ENCODE data around the gene CDK17. TPM values are rescaled to one million over a fixed set of nuclear protein-coding genes. Genes with fewer than 3 reads are reported as not detected.
"Not testable (repeated sequence)": the region's sequence is repeated elsewhere in the genome, so short reads cannot be mapped to it uniquely, and the experiment has no call there.

Gene CDK17
- total RNA-seq, 2 experiments from 2014 or later, result 38.7 to 43.5 TPM

DNA sequence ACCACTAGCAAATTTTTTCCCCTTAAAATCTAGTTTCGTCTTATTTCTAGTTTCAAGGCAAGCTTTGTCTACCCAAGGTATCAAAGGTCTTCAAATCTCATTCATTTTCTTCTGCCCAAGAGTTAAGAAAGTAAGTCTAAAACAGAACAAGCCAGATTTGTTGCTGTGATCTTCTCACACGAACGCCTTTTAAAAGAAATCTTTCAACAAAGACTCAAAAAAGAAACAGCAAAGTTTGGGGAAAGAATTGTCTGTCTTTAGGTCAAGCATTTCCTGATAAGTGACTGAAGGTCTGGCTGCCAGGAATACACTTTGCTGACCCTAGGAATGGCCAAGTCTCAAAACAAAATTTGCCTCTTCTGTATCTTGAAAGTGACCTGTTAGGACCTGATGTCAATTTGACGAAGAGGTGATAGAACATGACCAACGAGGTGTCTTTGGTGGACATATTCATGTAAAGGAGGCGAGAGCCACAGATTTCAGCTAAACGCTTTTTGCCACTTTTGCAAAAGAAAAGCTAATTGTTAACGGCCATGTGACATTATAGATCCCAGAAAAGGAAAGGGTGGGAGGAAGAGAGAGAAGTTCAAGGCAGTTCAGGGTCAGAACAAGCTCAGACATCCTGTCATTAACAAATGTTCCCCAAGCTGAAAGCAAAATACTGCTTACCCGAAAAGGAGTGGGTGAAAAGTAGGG, 1.7 kb downstream of the CDK17 start:
- H3K4me1 Mint-ChIP-seq, result peaks cover 44% of the 10 kb centered on the region
- POLR2A ChIA-PET, result interaction anchor here (0.7 to 1.0 kb wide), 4 partner anchors 9 to 158 kb away, joined by 3 to 4 read pairs (median 3); no protein-coding TSS in a partner anchor
- H3K36me3 Mint-ChIP-seq (ENCODE audit: low read depth), result peaks cover 3% of the 10 kb centered on the region
- CTCF ChIA-PET, result interaction anchor here (0.6 to 4.4 kb wide), 17 partner anchors 9 to 1077 kb away, joined by 3 to 25 read pairs (median 4); partner anchors contain the start of gene CFAP54
- no peaks in the 10 kb centered on the region for H3K9me3 Mint-ChIP-seq
- H3K27me3 Mint-ChIP-seq, result no peaks in the 10 kb centered on the region
- peak overlapping the region; percentile 88 for H3K4me3 Mint-ChIP-seq
- DNase-seq, result no peak
- peak overlapping the region; percentile 96 for H3K27ac Mint-ChIP-seq

DNA sequence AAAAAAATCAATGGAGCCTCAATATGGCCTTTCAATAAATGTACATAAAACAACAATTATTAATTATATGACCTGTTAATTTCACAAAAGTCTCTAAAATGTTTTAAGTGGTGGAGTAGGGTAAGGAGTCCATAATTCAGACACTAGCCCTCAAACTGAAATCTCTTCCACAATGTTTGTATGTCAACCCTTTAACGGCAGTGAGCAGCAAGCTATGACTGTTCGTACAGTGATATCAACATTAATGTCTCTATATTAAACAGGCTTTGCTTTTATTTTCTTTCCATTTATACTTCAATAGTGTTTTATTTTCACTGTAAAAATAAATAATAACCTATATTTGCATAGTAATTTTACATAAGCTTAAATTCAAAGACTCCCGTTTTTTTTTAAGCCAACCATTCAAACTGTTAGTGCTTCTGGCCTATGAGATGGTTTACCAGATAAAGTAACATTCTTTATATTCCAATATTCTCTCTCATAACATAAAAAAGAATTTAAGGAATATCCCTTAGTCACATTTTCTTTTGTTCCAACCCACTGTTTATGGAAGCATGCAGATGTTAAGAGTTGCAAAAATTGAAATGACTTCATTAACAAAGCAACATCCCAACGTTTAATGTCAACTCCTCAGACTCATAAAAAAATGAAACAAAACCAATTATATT, 2.3 kb downstream of the CDK17 start:
- ChIA-PET CTCF (interaction anchor here (0.6 to 4.4 kb wide), 8 partner anchors 8 to 1076 kb away, joined by 3 to 25 read pairs (median 4); partner anchors contain the start of gene CFAP54), POLR2A (no interaction called here)
- Mint-ChIP-seq H3K27me3 (no peaks in the 10 kb centered on the region), H3K4me1 (peaks cover 43% of the 10 kb centered on the region), H3K27ac (peak overlapping the region; percentile 96), H3K36me3 (ENCODE audit: low read depth) (peaks cover 3% of the 10 kb centered on the region), H3K4me3 (peak overlapping the region; percentile 88), H3K9me3 (no peaks in the 10 kb centered on the region)
- no peak for DNase-seq

GRCh38 chr12:96396914-96397313, 3.3 kb downstream of the CDK17 start:
- Mint-ChIP-seq H3K9me3 (no peaks in the 10 kb centered on the region), H3K36me3 (ENCODE audit: low read depth) (peaks cover 6% of the 10 kb centered on the region), H3K4me1 (peaks cover 43% of the 10 kb centered on the region), H3K27ac (no peak overlapping the region), H3K27me3 (no peaks in the 10 kb centered on the region), H3K4me3 (peak overlapping the region; percentile 88)
- POLR2A ChIA-PET, result no interaction called here
- DNase-seq, result no peak
- CTCF ChIA-PET, result interaction anchor here (0.6 to 1.2 kb wide), 3 partner anchors 49 to 1783 kb away, joined by 3 to 6 read pairs (median 4); no protein-coding TSS in a partner anchor

DNA sequence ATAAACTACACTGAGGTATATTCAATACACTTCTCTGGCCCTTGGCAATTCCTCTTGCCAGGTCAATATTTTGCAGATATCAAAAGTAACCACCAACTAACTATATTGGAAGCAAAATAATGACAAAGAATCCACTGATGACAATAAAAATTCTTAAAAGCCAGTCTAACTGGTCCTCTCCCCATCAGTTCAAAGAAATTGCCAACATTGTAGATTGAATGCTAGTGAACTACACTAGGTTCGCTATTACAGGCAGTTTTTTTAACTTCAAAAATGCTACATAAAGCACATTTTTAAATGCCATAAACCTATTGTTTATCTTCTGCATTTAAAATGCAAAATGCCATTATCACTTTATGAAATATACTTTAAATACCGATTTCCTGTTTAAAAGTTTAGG, 4.0 kb downstream of the CDK17 start:
- no peak overlapping the region for H3K27ac Mint-ChIP-seq
- POLR2A ChIA-PET, result no interaction called here
- peaks cover 40% of the 10 kb centered on the region for H3K4me1 Mint-ChIP-seq
- CTCF ChIA-PET, result interaction anchor here (1.2 kb wide), 1 partner anchor 49 kb away, joined by 6 read pairs; no protein-coding TSS in a partner anchor
- no peak for DNase-seq
- H3K36me3 Mint-ChIP-seq (ENCODE audit: low read depth), result peaks cover 10% of the 10 kb centered on the region
- no peaks in the 10 kb centered on the region for H3K27me3 Mint-ChIP-seq
- no peak overlapping the region for H3K4me3 Mint-ChIP-seq
- H3K9me3 Mint-ChIP-seq, result no peaks in the 10 kb centered on the region

GRCh38 chr12:96395236-96395635, 5.0 kb downstream of the CDK17 start:
- CTCF ChIA-PET, result interaction anchor here (1.0 kb wide), 1 partner anchor 119 kb away, joined by 3 read pairs; no protein-coding TSS in a partner anchor
- Mint-ChIP-seq H3K27me3 (no peaks in the 10 kb centered on the region), H3K4me1 (peaks cover 41% of the 10 kb centered on the region), H3K4me3 (no peak overlapping the region), H3K36me3 (ENCODE audit: low read depth) (peaks cover 12% of the 10 kb centered on the region), H3K9me3 (no peaks in the 10 kb centered on the region), H3K27ac (no peak overlapping the region)
- POLR2A ChIA-PET, result interaction anchor here (0.6 kb wide), 1 partner anchor 65 kb away, joined by 4 read pairs; no protein-coding TSS in a partner anchor
- DNase-seq, result no peak

GRCh38 chr12:96393229-96393628, 7.0 kb downstream of the CDK17 start:
- not testable (repeated sequence) for H3K4me3 Mint-ChIP-seq, H3K9me3 Mint-ChIP-seq, H3K27ac Mint-ChIP-seq, H3K27me3 Mint-ChIP-seq, DNase-seq
- POLR2A ChIA-PET, result interaction anchor here (0.6 kb wide), 1 partner anchor 31 kb away, joined by 3 read pairs; no protein-coding TSS in a partner anchor
- CTCF ChIA-PET, result interaction anchor here (0.6 to 1.5 kb wide), 3 partner anchors 9 to 178 kb away, joined by 3 to 6 read pairs (median 4); no protein-coding TSS in a partner anchor
- peaks cover 48% of the 10 kb centered on the region for H3K4me1 Mint-ChIP-seq
- H3K36me3 Mint-ChIP-seq (ENCODE audit: low read depth), result peaks cover 20% of the 10 kb centered on the region

DNA sequence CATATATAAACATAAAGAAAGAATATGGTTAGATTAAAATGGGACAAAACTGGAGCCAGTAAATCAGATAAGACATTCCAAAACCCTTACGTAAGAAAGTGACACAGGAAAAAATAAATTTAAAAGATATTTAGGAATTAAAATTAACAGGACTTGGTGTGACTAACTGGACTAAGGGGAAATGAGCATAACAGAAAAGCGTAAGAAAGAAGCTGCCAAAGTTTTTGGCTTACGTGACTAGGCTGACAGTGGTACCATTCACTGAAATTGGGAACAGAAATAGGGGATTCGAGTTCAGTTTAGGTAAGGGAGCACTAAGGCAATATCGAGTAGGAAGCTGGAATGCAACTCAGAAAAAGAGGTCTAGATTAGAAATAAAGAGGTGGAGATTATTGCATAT, 7.8 kb downstream of the CDK17 start:
- Mint-ChIP-seq H3K4me1 (peaks cover 45% of the 10 kb centered on the region), H3K27ac (no peak overlapping the region)
- POLR2A ChIA-PET, result no interaction called here

DNA sequence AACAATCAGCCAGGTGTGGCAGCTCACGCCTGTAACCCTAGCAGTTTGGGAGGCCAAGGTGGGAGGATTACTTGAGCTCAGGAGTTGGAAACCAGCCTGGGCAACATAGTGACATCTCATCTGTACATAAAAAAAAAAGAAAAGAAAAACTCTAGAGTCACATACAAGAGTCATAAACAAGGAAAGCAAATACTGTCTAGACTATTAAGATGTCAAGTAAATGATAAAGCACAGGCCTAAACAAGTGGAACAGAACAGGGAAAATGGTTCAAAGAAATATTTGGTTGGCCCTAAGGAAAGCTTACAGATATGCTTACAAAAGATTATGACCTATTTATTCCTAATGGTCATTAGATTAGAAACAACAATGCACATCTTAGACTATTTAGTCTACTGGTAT, 12.3 kb downstream of the CDK17 start:
- ChIA-PET CTCF (interaction anchor here (4.4 kb wide), 1 partner anchor 12 kb away, joined by 25 read pairs; the partner anchor contains the start of gene CDK17), POLR2A (no interaction called here)
- Mint-ChIP-seq H3K36me3 (ENCODE audit: low read depth) (peaks cover 40% of the 10 kb centered on the region), H3K4me3 (no peak overlapping the region), H3K9me3 (peaks cover 6% of the 10 kb centered on the region), H3K27me3 (no peaks in the 10 kb centered on the region), H3K4me1 (peaks cover 49% of the 10 kb centered on the region), H3K27ac (no peak overlapping the region)
- DNase-seq, result no peak

More for the DNA sequence above, 7.8 kb downstream of the CDK17 start:
- no peak for DNase-seq
- Mint-ChIP-seq H3K27me3 (no peaks in the 10 kb centered on the region), H3K4me3 (no peak overlapping the region), H3K9me3 (peaks cover 2% of the 10 kb centered on the region), H3K36me3 (ENCODE audit: low read depth) (peaks cover 21% of the 10 kb centered on the region)
- CTCF ChIA-PET, result no interaction called here

DNA sequence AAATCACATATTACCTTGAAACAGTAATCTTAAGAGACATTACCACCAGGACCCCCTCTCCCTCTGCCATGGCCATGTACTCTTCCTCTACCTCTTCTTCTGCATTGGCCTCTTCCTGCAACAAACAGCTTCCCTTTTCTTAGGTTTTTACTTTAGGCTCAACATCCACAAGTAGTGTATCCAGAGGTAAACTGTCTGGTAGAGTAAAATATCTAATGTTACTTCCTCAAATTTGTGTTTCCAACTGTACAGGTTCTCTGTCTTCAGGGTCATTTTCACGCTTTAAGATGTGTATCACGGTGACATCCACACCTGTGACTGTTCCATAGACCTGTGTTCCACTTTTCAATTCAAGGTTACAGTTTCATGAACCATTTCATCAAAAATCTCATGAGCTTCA, 13.4 kb downstream of the CDK17 start:
- DNase-seq, result no peak
- Mint-ChIP-seq H3K27me3 (no peaks in the 10 kb centered on the region), H3K36me3 (ENCODE audit: low read depth) (peaks cover 46% of the 10 kb centered on the region), H3K4me1 (peaks cover 55% of the 10 kb centered on the region), H3K9me3 (peaks cover 12% of the 10 kb centered on the region), H3K4me3 (no peak overlapping the region), H3K27ac (no peak overlapping the region)
- POLR2A ChIA-PET, result no interaction called here
- CTCF ChIA-PET, result interaction anchor here (1.5 kb wide), 1 partner anchor 14 kb away, joined by 3 read pairs; no protein-coding TSS in a partner anchor

GRCh38 chr12:96383991-96384390, 16.2 kb downstream of the CDK17 start:
- H3K36me3 Mint-ChIP-seq (ENCODE audit: low read depth), result peaks cover 51% of the 10 kb centered on the region
- no peak for DNase-seq
- H3K27ac Mint-ChIP-seq, result no peak overlapping the region
- ChIA-PET POLR2A (no interaction called here), CTCF (interaction anchor here (1.0 to 2.0 kb wide), 4 partner anchors 9 to 172 kb away, joined by 3 to 6 read pairs (median 6); no protein-coding TSS in a partner anchor)
- H3K4me1 Mint-ChIP-seq, result peaks cover 60% of the 10 kb centered on the region
- H3K4me3 Mint-ChIP-seq, result no peak overlapping the region
- no peaks in the 10 kb centered on the region for H3K27me3 Mint-ChIP-seq
- peaks cover 25% of the 10 kb centered on the region for H3K9me3 Mint-ChIP-seq

- Mint-ChIP-seq H3K27ac (no peak overlapping the region), H3K4me1 (peaks cover 59% of the 10 kb centered on the region), H3K27me3 (no peaks in the 10 kb centered on the region), H3K36me3 (ENCODE audit: low read depth) (peaks cover 52% of the 10 kb centered on the region), H3K9me3 (peaks cover 28% of the 10 kb centered on the region), H3K4me3 (no peak overlapping the region)
- no peak for DNase-seq
- CTCF ChIA-PET, result interaction anchor here (2.0 kb wide), 1 partner anchor 10 kb away, joined by 6 read pairs; no protein-coding TSS in a partner anchor
- POLR2A ChIA-PET, result no interaction called here
These were observed 16.9 kb downstream of the CDK17 start for GRCh38 chr12:96383371-96383770.

DNA sequence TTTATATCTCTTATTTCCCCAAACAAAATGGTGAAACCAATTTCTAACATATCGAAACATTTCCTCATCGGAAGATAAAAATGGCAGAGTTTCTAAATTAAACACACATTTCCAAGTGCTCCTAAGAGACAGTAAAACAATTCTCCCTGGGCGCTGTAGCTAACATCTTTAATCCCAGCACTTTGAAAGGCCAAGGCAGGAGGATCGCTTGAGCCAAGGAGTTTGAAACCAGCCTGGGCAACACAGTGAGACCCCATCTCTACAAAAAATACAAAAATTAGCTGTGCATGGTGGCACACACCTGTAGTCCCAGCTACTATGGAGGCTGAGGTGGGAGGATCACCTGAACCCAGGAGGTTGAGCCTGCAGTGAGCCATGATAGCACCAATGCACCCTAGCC, 20.5 kb downstream of the CDK17 start:
- H3K9me3 Mint-ChIP-seq, result peaks cover 30% of the 10 kb centered on the region
- peaks cover 75% of the 10 kb centered on the region for H3K4me1 Mint-ChIP-seq
- POLR2A ChIA-PET, DNase-seq, H3K4me3 Mint-ChIP-seq, H3K27me3 Mint-ChIP-seq, H3K27ac Mint-ChIP-seq: not testable (repeated sequence)
- CTCF ChIA-PET, result interaction anchor here (0.6 to 1.2 kb wide), 2 partner anchors 10 to 1128 kb away, joined by 3 to 4 read pairs; no protein-coding TSS in a partner anchor
- H3K36me3 Mint-ChIP-seq (ENCODE audit: low read depth), result peaks cover 50% of the 10 kb centered on the region
